Right cardiac atrium (tissue), 5 donors: ENCODE data around the gene LGR4. TPM values are rescaled to one million over a fixed set of nuclear protein-coding genes. Genes with fewer than 3 reads are reported as not detected.

Experiments used
- ATAC-seq, 2 donors: fragments of 200-7000 bp; cut with Tn5 transposase; one replicate each; pipeline versions ENCODE4 v1.8.0 to v1.9.1; 2020; ENCODE audit warnings: moderate library complexity in 2 of 2, mild to moderate bottlenecking in 1 of 2
- DNase-seq, 3 donors: peaks; one replicate each; pipeline ENCODE4 v3.0.0-alpha.2; 2020
- H3K27ac ChIP-seq: one replicate; pipeline ENCODE4 v1.5.1; 2013; ENCODE audit warnings: mild to moderate bottlenecking, low read length, control low read depth, moderate library complexity
- H3K27me3 ChIP-seq: one replicate; pipeline ENCODE4 v1.6.1; 2013; ENCODE audit not compliant: control insufficient read depth, insufficient read depth
- H3K4me1 ChIP-seq: one replicate; pipeline ENCODE4 v1.6.1; 2013; ENCODE audit warnings: low read length; ENCODE audit not compliant: control insufficient read depth, insufficient read depth
- H3K4me3 ChIP-seq: one replicate; pipeline ENCODE4 v1.5.1; 2013; ENCODE audit warnings: low read length, control low read depth
- H3K9me3 ChIP-seq: one replicate; pipeline ENCODE4 v1.6.1; 2013; ENCODE audit warnings: low read length; ENCODE audit not compliant: control insufficient read depth
- WGBS: extraction: QIAGEN DNeasy Blood & Tissue Kit; methylation state at CpG from one replicate; pipeline ENCODE4 v1.1.7; 2013; 5-methylcytosine and 5-hydroxymethylcytosine counted together
- intact Hi-C, 4 donors: fragments of 100-400 bp; cut with DNase I; formaldehyde crosslinking; loops; one replicate each; pipeline versions ENCODE4 v1.11.0 to v1.14.0; 2022 to 2023
- polyA plus RNA-seq: library from polyadenylated mRNA; stranded (reverse); fragments of 200-250 nt; gene quantifications from one replicate; pipeline ENCODE4 v1.2.3, GENCODE V29; 2013
- total RNA-seq, 4 donors: library from RNA; stranded (reverse); fragmentation: NEBNext Ultra II Directional; extraction: Animal tissue kit (Norgen Biotek cat#: 25700); gene quantifications; one replicate each; pipeline ENCODE4 v1.2.1, GENCODE V29; 2021
- donor health status: healthy with polysubstance abuse.
- donor health status: DM: no; HTN: yes; CAD: no.
- donor health status: DM: no; HTN: no; CAD: no.
- donor health status: DM: no; HTN: yes; CAD: no; lungs with severe emphysema.
- donor health status: DM: yes; HTN: yes; CAD: no.

The LGR4 gene
- total and polyA plus RNA-seq, 5 donors: 16.0 to 50.6 (median 41.3) TPM

DNA sequence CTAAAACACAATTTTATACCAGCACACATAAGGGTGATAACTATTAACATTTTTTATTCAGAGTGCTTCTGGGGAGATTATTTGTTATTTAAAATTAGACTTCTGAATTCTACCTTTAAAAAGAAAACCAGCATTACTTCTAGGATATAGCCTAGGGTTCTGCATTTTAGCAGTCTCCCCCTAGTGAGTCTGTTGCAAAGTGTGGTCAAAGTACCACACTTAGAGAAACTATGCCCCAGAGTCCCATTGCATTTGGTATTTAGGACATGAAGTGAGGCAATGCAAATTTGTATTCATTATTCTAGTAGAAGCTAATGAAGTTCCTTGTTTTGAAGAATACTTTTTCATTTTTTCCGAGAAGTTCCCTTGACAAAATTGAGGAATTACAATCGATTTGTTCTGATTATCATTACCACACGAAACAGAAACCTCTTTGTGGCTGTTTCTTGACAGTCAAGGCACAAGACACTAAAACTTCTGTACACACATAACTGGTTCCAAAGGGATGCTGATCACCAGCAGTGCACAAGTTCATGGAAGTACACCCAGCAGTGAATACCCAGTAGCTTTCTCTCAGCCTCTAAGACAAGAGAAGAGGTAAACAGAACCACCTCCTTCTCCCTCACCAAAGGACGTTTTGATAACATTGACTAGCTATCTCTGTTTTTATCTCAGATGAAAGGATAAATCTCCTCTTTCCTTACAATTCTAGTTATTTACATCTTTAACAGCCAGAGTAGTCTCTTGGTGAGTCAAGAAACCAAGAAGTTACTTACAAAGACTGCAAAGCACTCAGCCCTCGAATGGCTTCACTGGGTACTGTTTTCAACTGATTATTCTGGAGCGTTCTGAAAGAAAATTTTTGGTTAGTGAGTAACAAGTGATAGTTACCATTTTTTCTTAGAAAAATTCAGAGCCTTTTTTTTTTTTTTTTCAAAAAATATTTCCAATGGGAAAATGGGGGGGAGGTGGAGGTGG lies 82.0 kb downstream of the LGR4 start:
- peak overlapping the region; percentile 37 for H3K27ac ChIP-seq
- peaks cover 5% of the 10 kb centered on the region for H3K4me1 ChIP-seq
- intact Hi-C loops: loop anchor here in 3 of 4 donors (10.0 kb wide), 2 partner anchors 74 to 206 kb away; no protein-coding TSS in a partner anchor
- no peak for ATAC-seq
- H3K4me3 ChIP-seq: no peak overlapping the region
- no peaks in the 10 kb centered on the region for H3K27me3 ChIP-seq
- 80% methylated on average over 6 of the region's 6 CpGs for WGBS
- no peak for DNase-seq
- H3K9me3 ChIP-seq: no peaks in the 10 kb centered on the region

DNA sequence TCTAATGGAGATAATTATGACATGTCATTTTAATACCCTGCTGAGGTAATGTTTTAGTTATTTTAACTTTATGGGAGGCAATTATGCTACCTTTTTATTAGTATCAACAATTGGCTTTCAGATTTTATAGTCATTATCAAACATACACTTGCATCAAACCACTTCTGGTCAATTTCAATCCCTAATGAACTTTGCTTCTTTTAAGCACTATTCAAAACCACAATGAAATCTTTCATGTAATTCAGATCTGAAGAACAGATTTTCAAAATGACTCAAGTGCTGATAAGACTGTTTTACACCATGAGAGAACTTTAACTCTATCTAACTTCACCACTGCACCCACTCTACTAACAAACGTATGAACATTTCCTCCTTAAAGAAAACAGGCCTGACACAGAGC lies 83.7 kb downstream of the LGR4 start:
- intact Hi-C loops: no loop called here
- ATAC-seq (no peak), DNase-seq (no peak)
- WGBS: 57% methylated on average over 1 of the region's 1 CpG
- Histone ChIP-seq H3K27ac (no peak overlapping the region), H3K27me3 (no peaks in the 10 kb centered on the region), H3K9me3 (no peaks in the 10 kb centered on the region), H3K4me3 (no peak overlapping the region), H3K4me1 (peaks cover 2% of the 10 kb centered on the region)

DNA sequence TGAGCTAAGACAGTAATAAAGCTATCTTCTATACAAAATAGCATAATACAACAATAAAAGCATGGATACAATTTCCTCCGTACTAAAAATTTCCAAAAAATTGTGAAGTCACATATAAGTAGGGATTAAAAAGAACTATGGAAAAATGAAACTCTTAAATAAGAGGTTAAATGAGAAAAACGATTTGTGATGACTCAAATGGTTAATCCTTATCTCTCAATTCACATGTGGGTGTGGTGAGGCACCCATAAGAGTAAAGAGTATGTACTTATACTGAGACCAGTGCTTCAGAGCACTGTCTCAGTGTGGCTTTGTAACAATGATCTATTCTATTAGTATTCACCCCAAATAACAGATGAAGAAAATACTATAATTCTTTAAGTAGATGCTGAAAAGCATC lies 84.6 kb downstream of the LGR4 start:
- intact Hi-C loops: no loop called here
- DNase-seq: no peak
- Histone ChIP-seq H3K27me3 (no peaks in the 10 kb centered on the region), H3K9me3 (no peaks in the 10 kb centered on the region), H3K27ac (no peak overlapping the region), H3K4me3 (no peak overlapping the region), H3K4me1 (peaks cover 2% of the 10 kb centered on the region)
- ATAC-seq: no peak
- 42% methylated on average over 2 of the region's 2 CpGs for WGBS

DNA sequence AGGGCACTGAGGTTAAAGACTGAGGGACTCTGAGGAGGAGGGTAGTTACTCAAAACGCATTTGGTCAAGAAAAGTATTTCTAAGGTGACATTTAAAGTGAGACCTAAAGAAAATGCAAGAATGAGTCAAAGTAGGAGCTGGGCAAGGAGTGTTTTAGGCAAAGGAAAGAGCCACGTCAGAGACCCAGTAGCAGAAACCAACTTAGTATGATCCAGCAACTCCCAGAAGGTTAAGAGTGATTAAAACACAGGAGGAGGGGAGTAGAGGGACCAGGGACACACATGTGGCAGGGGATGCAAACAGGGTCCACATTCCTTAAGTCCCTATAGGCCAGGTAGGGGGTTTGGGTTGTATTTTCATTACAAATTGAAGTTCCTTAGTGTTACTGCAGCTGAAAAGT lies 85.2 kb downstream of the LGR4 start:
- DNase-seq (no peak), ATAC-seq (no peak)
- H3K4me1 ChIP-seq: peaks cover 2% of the 10 kb centered on the region
- intact Hi-C loops: no loop called here
- H3K27me3 ChIP-seq: no peaks in the 10 kb centered on the region
- no peak overlapping the region for H3K4me3 ChIP-seq
- no peak overlapping the region for H3K27ac ChIP-seq
- 38% methylated on average over 2 of the region's 2 CpGs for WGBS
- H3K9me3 ChIP-seq: no peaks in the 10 kb centered on the region

DNA sequence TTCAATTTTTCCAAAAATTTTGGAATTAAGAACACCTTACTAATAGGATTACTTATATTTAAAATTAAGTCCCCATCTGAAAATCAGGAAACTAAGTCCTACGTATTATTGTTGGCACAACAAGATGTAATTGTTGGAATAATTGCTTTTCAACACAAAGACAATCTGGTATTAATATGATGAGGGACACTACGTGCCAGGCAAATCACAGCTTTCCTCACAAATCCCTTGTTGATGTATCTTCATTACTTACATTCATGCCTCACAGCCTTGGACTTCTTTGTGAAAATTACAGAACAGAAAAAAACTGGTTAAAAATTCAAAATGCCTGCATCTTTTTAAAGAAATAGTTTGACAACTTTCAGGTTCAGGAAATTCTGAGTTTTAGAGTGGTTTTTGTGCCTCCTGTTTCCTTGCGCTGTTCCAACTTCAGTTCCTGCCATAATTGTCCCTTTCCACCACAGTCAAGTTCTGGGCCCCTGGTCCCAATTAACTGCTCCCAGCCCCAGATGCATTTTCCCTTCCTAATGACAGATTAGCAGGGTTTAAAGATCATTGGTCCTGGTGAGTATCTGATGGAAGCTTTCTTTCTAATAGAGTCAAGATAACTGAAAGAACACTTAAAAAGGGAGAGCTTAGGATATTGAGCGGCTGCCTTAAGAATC lies 86.3 kb downstream of the LGR4 start:
- no peak for ATAC-seq

DNA sequence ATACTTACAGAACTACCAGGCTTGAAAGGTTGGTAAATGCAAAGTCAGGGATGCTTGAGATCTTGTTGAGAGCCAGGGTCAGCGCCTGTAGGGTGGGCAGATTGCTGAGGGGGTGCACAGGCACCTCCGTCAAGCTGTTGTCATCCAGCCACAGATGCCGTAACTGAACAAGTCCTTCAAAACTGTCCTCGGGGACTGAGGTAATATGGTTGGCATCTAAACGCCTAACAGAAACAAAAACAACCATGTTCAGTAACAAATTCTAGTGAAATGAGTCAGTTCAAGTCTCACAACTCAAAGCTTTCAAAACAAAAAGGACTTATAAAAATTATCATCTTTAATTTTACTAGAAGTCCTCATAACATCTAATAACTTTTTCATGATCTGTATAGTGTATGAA lies 87.3 kb downstream of the LGR4 start:
- no peak overlapping the region for H3K4me3 ChIP-seq
- H3K4me1 ChIP-seq: no peaks in the 10 kb centered on the region
- no peaks in the 10 kb centered on the region for H3K27me3 ChIP-seq
- ATAC-seq (peak; percentile 48 to 67), DNase-seq (peak in 2 of 3 donors; percentile 44 to 70)
- WGBS: 44% methylated on average over 5 of the region's 5 CpGs
- intact Hi-C loops: no loop called here
- no peaks in the 10 kb centered on the region for H3K9me3 ChIP-seq
- H3K27ac ChIP-seq: no peak overlapping the region

More for the DNA sequence above, 86.3 kb downstream of the LGR4 start:
- no peak overlapping the region for H3K27ac ChIP-seq
- WGBS: 77% methylated on average over 4 of the region's 4 CpGs
- no peaks in the 10 kb centered on the region for H3K9me3 ChIP-seq
- no peaks in the 10 kb centered on the region for H3K4me1 ChIP-seq
- H3K27me3 ChIP-seq: no peaks in the 10 kb centered on the region
- intact Hi-C loops: no loop called here
- no peak overlapping the region for H3K4me3 ChIP-seq
- no peak for DNase-seq

DNA sequence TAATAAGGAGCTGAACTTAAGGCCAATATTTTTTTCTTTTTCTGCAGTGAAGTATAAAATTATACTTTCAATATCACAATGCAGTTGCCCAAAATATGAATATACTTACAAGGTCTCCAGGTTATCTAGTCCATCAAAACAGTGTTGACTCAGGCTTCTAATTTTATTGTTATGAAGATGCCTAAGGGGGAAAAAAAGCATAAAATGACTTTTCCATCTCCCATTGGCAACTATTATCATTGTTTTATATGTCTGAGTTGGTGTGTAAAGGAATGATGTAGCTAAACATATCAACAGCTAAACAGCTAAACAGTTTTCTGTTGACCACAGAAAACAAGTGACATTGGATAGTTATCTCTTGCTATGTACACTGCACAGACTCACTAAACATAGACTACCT lies 88.4 kb downstream of the LGR4 start:
- ATAC-seq: no peak
- H3K4me1 ChIP-seq: no peaks in the 10 kb centered on the region
- no peak overlapping the region for H3K4me3 ChIP-seq
- intact Hi-C loops: no loop called here
- H3K9me3 ChIP-seq: no peaks in the 10 kb centered on the region
- H3K27me3 ChIP-seq: no peaks in the 10 kb centered on the region
- no peak for DNase-seq
- H3K27ac ChIP-seq: no peak overlapping the region

DNA sequence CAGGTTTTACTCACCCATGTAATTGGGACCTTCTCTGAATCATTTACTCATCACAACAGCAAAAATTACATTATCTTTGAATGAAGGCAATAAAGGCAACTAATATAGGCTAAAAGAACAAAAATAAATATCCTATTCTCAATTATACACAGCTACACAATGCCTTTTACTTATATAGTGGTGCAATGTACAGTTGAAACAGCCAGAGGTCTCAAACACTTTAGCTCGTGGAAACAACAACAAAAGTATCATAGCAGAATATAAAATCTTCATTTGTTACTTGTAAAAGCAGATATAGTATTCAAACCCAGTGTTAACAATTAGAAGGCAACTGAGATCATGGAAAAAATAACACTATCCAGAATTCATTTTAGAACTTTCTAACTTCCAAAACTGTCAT lies 88.9 kb downstream of the LGR4 start:
- Histone ChIP-seq H3K4me3 (no peak overlapping the region), H3K27me3 (no peaks in the 10 kb centered on the region), H3K9me3 (no peaks in the 10 kb centered on the region), H3K27ac (no peak overlapping the region), H3K4me1 (no peaks in the 10 kb centered on the region)
- no peak for DNase-seq
- intact Hi-C loops: no loop called here
- ATAC-seq: no peak
- WGBS: 61% methylated on average over 1 of the region's 1 CpG

DNA sequence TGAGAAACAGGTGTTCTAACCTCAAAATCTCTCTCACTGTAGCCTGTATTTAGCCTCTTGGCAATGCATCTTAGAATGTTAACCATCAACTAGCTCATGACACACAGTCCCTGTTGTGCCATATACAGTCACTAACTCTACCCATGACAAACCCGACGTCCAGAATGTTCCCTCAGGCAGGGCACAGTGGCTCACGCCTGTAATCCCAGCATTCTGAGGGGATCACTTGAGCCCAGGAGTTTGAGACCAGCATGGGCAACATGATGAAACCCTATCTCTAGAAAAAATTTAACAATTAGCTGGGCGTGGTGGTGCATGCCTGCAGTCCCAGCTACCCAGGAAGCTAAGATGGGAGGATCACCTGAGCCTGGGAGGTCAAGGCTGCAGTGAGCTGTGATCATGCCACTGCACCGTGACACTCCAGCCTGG lies 91.3 kb downstream of the LGR4 start:
- DNase-seq (no peak), ATAC-seq (no peak)
- intact Hi-C loops: no loop called here
- WGBS: 93% methylated on average over 5 of the region's 5 CpGs
- no peak overlapping the region for H3K4me3 ChIP-seq
- no peaks in the 10 kb centered on the region for H3K4me1 ChIP-seq
- H3K27me3 ChIP-seq: no peaks in the 10 kb centered on the region
- no peak overlapping the region for H3K27ac ChIP-seq
- no peaks in the 10 kb centered on the region for H3K9me3 ChIP-seq

DNA sequence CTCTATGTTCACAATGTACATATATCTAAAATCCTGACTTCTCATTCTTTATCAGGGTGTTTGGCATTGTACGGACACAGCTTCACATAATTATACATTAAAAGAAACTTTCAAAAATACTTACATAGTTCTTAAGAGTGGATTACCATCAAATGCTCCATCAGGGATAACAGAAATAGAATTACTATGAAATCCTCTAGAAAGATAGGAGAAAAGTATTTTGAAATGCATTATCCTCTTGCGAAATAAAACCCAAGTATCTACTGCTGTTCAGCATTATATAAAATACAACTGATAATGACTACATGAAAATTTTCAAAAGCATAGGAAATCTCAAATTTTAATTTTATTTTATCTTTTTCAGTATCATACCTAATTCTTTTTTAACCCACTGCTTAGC lies 91.8 kb downstream of the LGR4 start:
- Histone ChIP-seq H3K4me1 (no peaks in the 10 kb centered on the region), H3K9me3 (no peaks in the 10 kb centered on the region), H3K27me3 (no peaks in the 10 kb centered on the region), H3K4me3 (no peak overlapping the region), H3K27ac (no peak overlapping the region)
- no peak for ATAC-seq
- WGBS: 98% methylated on average over 2 of the region's 2 CpGs
- DNase-seq: no peak
- intact Hi-C loops: no loop called here

DNA sequence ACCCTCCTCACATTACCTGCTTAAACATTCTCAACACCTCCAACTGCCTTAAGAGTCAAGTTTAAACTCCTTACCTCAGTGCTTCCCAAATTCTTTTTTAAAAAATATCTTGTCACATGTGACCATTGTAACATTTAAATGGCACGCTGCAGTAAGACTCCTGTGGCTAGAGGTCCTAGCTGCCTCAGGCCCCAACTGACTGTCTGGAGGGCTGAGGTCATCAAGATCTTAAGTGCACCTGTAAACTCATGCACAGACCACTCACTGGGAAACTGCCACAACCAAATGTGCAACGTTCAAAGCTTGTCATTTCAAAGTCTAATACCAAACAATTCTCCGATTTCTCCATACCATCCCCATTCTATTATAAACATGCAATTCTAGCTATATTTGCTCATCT lies 93.1 kb downstream of the LGR4 start:
- 83% methylated on average over 3 of the region's 3 CpGs for WGBS
- Histone ChIP-seq H3K27me3 (no peaks in the 10 kb centered on the region), H3K27ac (no peak overlapping the region), H3K9me3 (no peaks in the 10 kb centered on the region), H3K4me3 (no peak overlapping the region), H3K4me1 (no peaks in the 10 kb centered on the region)
- ATAC-seq (no peak), DNase-seq (no peak)
- intact Hi-C loops: no loop called here
